ENCODE measurements around the gene TGFB3. TPM values are rescaled to one million over a fixed set of nuclear protein-coding genes. Genes with fewer than 3 reads are reported as not detected.

Gene TGFB3
- total and polyA plus RNA-seq, 2 of the 13 experiments (the other 11 are each of a cell fraction or from before 2014, with no cell fraction given), result 1.4 to 2.5 TPM

DNA sequence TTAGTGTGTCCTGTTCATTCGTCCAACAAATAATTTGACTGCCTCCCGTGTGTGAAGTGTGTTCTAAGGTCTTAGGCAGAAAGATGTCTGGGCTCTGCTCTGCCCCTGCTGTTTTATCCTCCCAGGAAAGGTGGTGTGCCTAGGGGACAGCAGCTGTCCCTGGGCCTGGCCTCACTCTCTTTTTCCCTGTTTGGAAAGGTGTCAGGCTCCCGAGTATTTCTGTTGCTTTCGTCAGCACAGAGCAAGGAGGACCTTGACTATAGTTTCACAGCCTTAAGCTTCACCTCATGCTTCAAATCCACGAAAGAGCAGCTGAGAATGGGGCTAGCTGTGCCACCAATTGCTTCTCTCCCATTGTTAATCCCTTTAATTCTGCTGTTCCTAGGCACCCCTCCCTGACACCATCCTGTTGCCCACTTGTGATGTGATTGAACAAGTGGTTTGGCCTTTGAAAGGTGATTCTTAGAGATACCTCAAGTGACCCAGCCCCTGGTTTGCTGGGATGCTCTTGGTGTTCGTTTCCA lies 54.2 kb downstream of the TGFB3 start:
- H4K20me1 ChIP-seq (ENCODE audit: insufficient read depth, low read length), result no peaks in the 10 kb centered on the region
- BruUV-seq (replicated peaks), result no TSS peak
- ChIA-PET CTCF (ENCODE audit: low intra/inter-chr PET ratio, low total read pairs) (no interaction called here), POLR2A (no interaction called here)
- ATAC-seq (no peak), DNase-seq (ENCODE audit: low spot score) (no peak), FAIRE-seq (no peak)
- no peaks in the 10 kb centered on the region for H3K36me3 ChIP-seq (replicated peaks in 1 of 2; ENCODE audit: control insufficient read depth in 1 of 2, insufficient read depth in 2 of 2, low read length in 2 of 2)
- intact Hi-C loops (cut with micrococcal nuclease; ENCODE audit: unreplicated experiment) (no loop called here), in situ Hi-C loops (cut with HindIII; ENCODE audit: extremely low pct_ligation_motif_present, low pct_unique_long_range_greater_than_20kb) (no loop called here)
- H3K27ac ChIP-seq (ENCODE audit: extremely low read length, insufficient read depth, low read length), result no peak overlapping the region
- H3K79me2 ChIP-seq (ENCODE audit: insufficient read depth, low read length), result no peaks in the 10 kb centered on the region
- H2AFZ ChIP-seq (ENCODE audit: low read length), result no peak overlapping the region
- 90% methylated on average over 6 of the region's 6 CpGs for WGBS (ENCODE audit: low lambda C conversion rate)
- no peak overlapping the region for H3K9ac ChIP-seq (ENCODE audit: insufficient read depth, low read depth, low read length)
- TF ChIP-seq RFXANK (CRISPR knock-in tag; IDR thresholded peaks at IDR 0.05), result no peak
- no peak for TF ChIP-seq ZSCAN12 (CRISPR knock-in tag; IDR thresholded peaks at IDR 0.05)
- no peak for TF ChIP-seq GABPB1 (CRISPR knock-in tag; IDR thresholded peaks at IDR 0.05)
- no peak for TF ChIP-seq KLF12 (CRISPR knock-in tag; IDR thresholded peaks at IDR 0.05; ENCODE audit: borderline replicate concordance)
- TF ChIP-seq FOXM1 (CRISPR knock-in tag; IDR thresholded peaks at IDR 0.05), result no peak
- TF ChIP-seq POLR2G (IDR thresholded peaks at IDR 0.05; ENCODE audit: low read depth, low read length), result no peak
- no peak for TF ChIP-seq TCF7 (IDR thresholded peaks at IDR 0.05; ENCODE audit: low read depth)
- TF ChIP-seq POLR2A (IDR thresholded peaks at IDR 0.05; ENCODE audit: insufficient read depth in 1 of 2, low read depth in 2 of 2, low read length in 2 of 2), result no peak
- TF ChIP-seq ZNF354B (CRISPR knock-in tag; IDR thresholded peaks at IDR 0.05), result no peak
- TF ChIP-seq MEIS1 (CRISPR knock-in tag; IDR thresholded peaks at IDR 0.05; ENCODE audit: borderline replicate concordance), result no peak
- TF ChIP-seq KLF9 (CRISPR knock-in tag; IDR thresholded peaks at IDR 0.05; ENCODE audit: low read depth), result no peak
- no peak for TF ChIP-seq ZNF841 (CRISPR knock-in tag; IDR thresholded peaks at IDR 0.05; ENCODE audit: borderline replicate concordance)
- TF ChIP-seq ZZZ3 (CRISPR knock-in tag; IDR thresholded peaks at IDR 0.05; ENCODE audit: borderline replicate concordance), result no peak
- no peak for TF ChIP-seq RELA (CRISPR knock-in tag; IDR thresholded peaks at IDR 0.05)
- TF ChIP-seq, protein P1, sequence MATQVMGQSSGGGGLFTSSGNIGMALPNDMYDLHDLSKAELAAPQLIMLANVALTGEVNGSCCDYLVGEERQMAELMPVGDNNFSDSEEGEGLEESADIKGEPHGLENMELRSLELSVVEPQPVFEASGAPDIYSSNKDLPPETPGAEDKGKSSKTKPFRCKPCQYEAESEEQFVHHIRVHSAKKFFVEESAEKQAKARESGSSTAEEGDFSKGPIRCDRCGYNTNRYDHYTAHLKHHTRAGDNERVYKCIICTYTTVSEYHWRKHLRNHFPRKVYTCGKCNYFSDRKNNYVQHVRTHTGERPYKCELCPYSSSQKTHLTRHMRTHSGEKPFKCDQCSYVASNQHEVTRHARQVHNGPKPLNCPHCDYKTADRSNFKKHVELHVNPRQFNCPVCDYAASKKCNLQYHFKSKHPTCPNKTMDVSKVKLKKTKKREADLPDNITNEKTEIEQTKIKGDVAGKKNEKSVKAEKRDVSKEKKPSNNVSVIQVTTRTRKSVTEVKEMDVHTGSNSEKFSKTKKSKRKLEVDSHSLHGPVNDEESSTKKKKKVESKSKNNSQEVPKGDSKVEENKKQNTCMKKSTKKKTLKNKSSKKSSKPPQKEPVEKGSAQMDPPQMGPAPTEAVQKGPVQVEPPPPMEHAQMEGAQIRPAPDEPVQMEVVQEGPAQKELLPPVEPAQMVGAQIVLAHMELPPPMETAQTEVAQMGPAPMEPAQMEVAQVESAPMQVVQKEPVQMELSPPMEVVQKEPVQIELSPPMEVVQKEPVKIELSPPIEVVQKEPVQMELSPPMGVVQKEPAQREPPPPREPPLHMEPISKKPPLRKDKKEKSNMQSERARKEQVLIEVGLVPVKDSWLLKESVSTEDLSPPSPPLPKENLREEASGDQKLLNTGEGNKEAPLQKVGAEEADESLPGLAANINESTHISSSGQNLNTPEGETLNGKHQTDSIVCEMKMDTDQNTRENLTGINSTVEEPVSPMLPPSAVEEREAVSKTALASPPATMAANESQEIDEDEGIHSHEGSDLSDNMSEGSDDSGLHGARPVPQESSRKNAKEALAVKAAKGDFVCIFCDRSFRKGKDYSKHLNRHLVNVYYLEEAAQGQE (IDR thresholded peaks at IDR 0.05; ENCODE audit: borderline replicate concordance in 1 of 2, low read depth in 1 of 2, low read length in 2 of 2), result no peak
- no peak for TF ChIP-seq ZNF260 (CRISPR knock-in tag; IDR thresholded peaks at IDR 0.05; ENCODE audit: borderline replicate concordance, low read depth)
- no peak for TF ChIP-seq KDM5A (IDR thresholded peaks at IDR 0.05; ENCODE audit: borderline replicate concordance, low read length)
- no peak overlapping the region for H3K4me2 ChIP-seq (ENCODE audit: low read depth, low read length)
- H3K27me3 ChIP-seq (ENCODE audit: control insufficient read depth in 1 of 2, insufficient read depth in 2 of 2, low read length in 2 of 2), result no peaks in the 10 kb centered on the region
- no peaks in the 10 kb centered on the region for H3K9me3 ChIP-seq (ENCODE audit: low read length)
- no peaks in the 10 kb centered on the region for H3K4me1 ChIP-seq (ENCODE audit: insufficient read depth, low read length)
- H3K4me3 ChIP-seq (replicated peaks in 1 of 3; ENCODE audit: insufficient read depth in 1 of 3, low read depth in 2 of 3, low read length in 3 of 3), result no peak overlapping the region
